HG03342 (cell line): Measurements from ENCODE around the gene SAMD5.

ENCODE experiments used
- ATAC-seq: cut with Tn5 transposase; IDR thresholded peaks from one replicate; pipeline ENCODE4 v1.9.1; 2021; ENCODE audit warnings: mild to moderate bottlenecking, moderate library complexity; ENCODE audit not compliant: unreplicated experiment

The SAMD5 gene

DNA sequence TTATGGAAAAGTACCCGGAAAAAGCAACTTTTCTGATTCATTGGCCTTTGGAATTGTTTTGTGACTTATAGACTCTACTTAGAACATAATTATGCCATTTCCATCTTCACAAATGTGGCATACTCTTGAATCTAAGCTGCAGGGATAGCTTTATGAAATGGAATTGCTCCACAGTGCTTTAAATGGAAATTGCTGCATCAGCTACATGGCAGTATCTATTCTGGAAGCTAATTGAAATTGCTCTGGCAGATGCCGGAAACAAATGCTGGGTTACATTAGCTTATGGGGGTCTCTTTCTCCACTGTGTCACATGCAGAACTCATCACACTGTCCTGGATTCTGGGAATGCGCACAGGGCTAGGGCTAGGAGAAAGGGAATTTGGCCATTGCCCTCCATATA, 108.9 kb downstream of the SAMD5 start:
- no peak for ATAC-seq

DNA sequence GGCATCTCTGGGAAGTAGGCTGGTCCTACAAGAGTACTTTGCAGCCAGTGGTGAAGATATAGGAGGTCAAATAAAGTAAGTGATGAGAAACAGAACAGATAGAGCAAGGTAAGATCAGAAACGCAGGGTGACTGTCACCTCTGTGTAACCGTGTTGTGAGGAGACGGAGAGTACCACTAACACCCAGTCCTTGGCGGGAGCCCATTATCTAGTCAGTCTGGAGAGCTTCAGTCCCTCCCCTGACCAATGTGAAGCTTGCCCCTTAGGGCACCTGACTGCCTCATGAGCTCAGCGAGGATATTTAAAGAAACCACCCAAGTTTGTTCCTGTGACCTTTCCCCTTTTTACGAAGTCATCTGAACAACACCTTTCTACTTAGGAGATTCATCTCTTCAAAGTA, 110.0 kb downstream of the SAMD5 start:
- ATAC-seq, result no peak

DNA sequence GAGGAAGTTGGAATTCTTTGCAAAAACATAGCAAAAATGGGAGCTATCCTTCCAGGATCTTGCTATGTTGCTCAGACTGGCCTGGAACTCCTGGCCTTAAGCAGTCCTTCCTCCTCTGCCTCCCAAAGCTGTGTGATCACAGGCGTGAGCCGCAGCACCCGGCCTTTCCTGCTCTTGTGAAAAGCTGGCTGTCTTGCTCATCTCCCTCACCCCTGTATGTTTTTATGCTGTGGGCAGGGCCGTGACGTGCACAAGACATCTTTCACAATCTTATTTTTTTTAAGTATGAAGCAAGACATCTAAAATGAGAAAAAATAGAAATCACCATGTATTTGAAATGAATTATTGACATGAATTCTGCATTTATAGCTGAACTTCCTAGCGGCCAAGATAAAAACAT, 110.4 kb downstream of the SAMD5 start:
- no peak for ATAC-seq
